Neural cell (in vitro differentiated cells): Measurements from ENCODE around the gene SLC1A3. TPM values are rescaled to one million over a fixed set of nuclear protein-coding genes. Genes with fewer than 3 reads are reported as not detected.

Experiments
- H2AFZ ChIP-seq: fragments of 200-600, 300-800 bp; sonication (generic), shearing (Covaris generic); 2 replicates; pipeline ENCODE4 v1.6.0; 2014; ENCODE audit warnings: low read depth, mild to moderate bottlenecking, antibody characterized with exemption, low read length, moderate library complexity
- H3F3A ChIP-seq: fragments of 200-600 bp; shearing (Covaris generic); 2 replicates; pipeline ENCODE4 v1.6.1; 2016; ENCODE audit warnings: mild to moderate bottlenecking, moderate library complexity, mixed read lengths, antibody characterized with exemption, low read length; ENCODE audit not compliant: insufficient read depth, poor library complexity, severe bottlenecking
- H3K27ac ChIP-seq: fragments of 200-600, 300-800 bp; sonication (generic), shearing (Covaris generic); 2 replicates; pipeline ENCODE4 v1.5.1; 2014; ENCODE audit warnings: mild to moderate bottlenecking, low read length, moderate library complexity
- H3K27me3 ChIP-seq: fragments of 300-800, 200-600 bp; sonication (generic), shearing (Covaris generic); 2 replicates; pipeline ENCODE4 v1.6.0; 2014; ENCODE audit warnings: mild to moderate bottlenecking, low read depth, low read length, moderate library complexity; ENCODE audit not compliant: insufficient read depth
- H3K36me3 ChIP-seq: fragments of 300-800, 200-600 bp; sonication (generic), shearing (Covaris generic); 2 replicates; pipeline ENCODE4 v1.5.1; 2014; ENCODE audit warnings: mild to moderate bottlenecking, antibody characterized with exemption, low read length, moderate library complexity; ENCODE audit not compliant: insufficient read depth
- H3K4me2 ChIP-seq: fragments of 300-800, 200-600 bp; sonication (generic), shearing (Covaris generic); 2 replicates; pipeline ENCODE4 v1.6.0; 2014; ENCODE audit warnings: mild to moderate bottlenecking, low read length
- H3K4me3 ChIP-seq: fragments of 300-800, 200-600 bp; sonication (generic), shearing (Covaris generic); 2 replicates; pipeline ENCODE4 v1.5.1; 2014; ENCODE audit warnings: mild to moderate bottlenecking, low read length, moderate library complexity
- H3K79me2 ChIP-seq: fragments of 200-600 bp; shearing (Covaris generic); replicated peaks from 2 replicates; pipeline ENCODE4 v1.6.0; 2014; ENCODE audit warnings: mild to moderate bottlenecking, low read length, moderate library complexity; ENCODE audit not compliant: insufficient read depth
- H3K9ac ChIP-seq: fragments of 300-800, 200-600 bp; sonication (generic), shearing (Covaris generic); 2 replicates; pipeline ENCODE4 v1.6.1; 2016; ENCODE audit warnings: mild to moderate bottlenecking, low read length, mixed read lengths
- H3K9me2 ChIP-seq: fragments of 200-600 bp; shearing (Covaris generic); 2 replicates; pipeline ENCODE4 v1.6.1; 2016; ENCODE audit warnings: mild to moderate bottlenecking, low read length, mixed read lengths; ENCODE audit not compliant: insufficient read depth
- H3K9me3 ChIP-seq: fragments of 200-600, 300-800 bp; sonication (generic), shearing (Covaris generic); 2 replicates; pipeline ENCODE4 v1.6.1; 2016; ENCODE audit warnings: mild to moderate bottlenecking, mixed run types, low read length, moderate library complexity, mixed read lengths
- H4K20me1 ChIP-seq: fragments of 200-600 bp; shearing (Covaris generic); 2 replicates; pipeline ENCODE4 v1.6.1; 2016; ENCODE audit warnings: mild to moderate bottlenecking, mixed run types; ENCODE audit not compliant: insufficient read depth
- CTCF ChIP-seq: fragments of 450-650 bp; IDR thresholded peaks from 2 replicates; pipeline ENCODE4 v1.5.1; 2014; ENCODE audit warnings: antibody characterized with exemption, mild to moderate bottlenecking, moderate library complexity; ENCODE audit not compliant: poor library complexity, severe bottlenecking
- EP300 ChIP-seq: fragments of 450-650 bp; conservative IDR thresholded peaks from 2 replicates; pipeline ENCODE4 v1.6.1; 2014; ENCODE audit warnings: antibody characterized with exemption, mild to moderate bottlenecking, moderate library complexity; ENCODE audit not compliant: poor library complexity, severe bottlenecking
- EZH2 ChIP-seq: fragments of 200-600, 300-800 bp; shearing (Covaris generic), sonication (generic); IDR thresholded peaks from 2 replicates; pipeline ENCODE4 v1.6.1; 2014; ENCODE audit warnings: antibody characterized with exemption, low read length, borderline replicate concordance, mild to moderate bottlenecking; ENCODE audit not compliant: insufficient read depth, poor library complexity, severe bottlenecking
- MXI1 ChIP-seq: fragments of 450-650 bp; conservative IDR thresholded peaks from 2 replicates; pipeline ENCODE4 v1.6.1; 2014; ENCODE audit warnings: antibody characterized with exemption, mild to moderate bottlenecking; ENCODE audit not compliant: poor library complexity, severe bottlenecking
- POLR2AphosphoS5 ChIP-seq: IDR thresholded peaks from 2 replicates; pipeline ENCODE4 v1.6.1; 2012
- RAD21 ChIP-seq: fragments of 450-650 bp; conservative IDR thresholded peaks from 2 replicates; pipeline ENCODE4 v1.6.1; 2014; ENCODE audit warnings: antibody characterized with exemption, mild to moderate bottlenecking, moderate library complexity
- REST ChIP-seq: IDR thresholded peaks from 2 replicates; pipeline ENCODE4 v1.6.1; 2012; ENCODE audit warnings: borderline replicate concordance
- SMC3 ChIP-seq: fragments of 450-650 bp; conservative IDR thresholded peaks from 2 replicates; pipeline ENCODE4 v1.6.1; 2014; ENCODE audit warnings: antibody characterized with exemption, mild to moderate bottlenecking, moderate library complexity; ENCODE audit not compliant: poor library complexity
- TAF1 ChIP-seq: IDR thresholded peaks from 2 replicates; pipeline ENCODE4 v1.6.1; 2012; ENCODE audit warnings: low read depth
- polyA plus RNA-seq: library from polyadenylated mRNA; depleted of rRNA; stranded (reverse); fragments of >200 nt; gene quantifications from 2 replicates; pipeline ENCODE4 v1.2.3, GENCODE V29; 2014

The SLC1A3 gene
- polyA plus RNA-seq, 1 donor from 2014 or later, result 1.9 TPM

DNA sequence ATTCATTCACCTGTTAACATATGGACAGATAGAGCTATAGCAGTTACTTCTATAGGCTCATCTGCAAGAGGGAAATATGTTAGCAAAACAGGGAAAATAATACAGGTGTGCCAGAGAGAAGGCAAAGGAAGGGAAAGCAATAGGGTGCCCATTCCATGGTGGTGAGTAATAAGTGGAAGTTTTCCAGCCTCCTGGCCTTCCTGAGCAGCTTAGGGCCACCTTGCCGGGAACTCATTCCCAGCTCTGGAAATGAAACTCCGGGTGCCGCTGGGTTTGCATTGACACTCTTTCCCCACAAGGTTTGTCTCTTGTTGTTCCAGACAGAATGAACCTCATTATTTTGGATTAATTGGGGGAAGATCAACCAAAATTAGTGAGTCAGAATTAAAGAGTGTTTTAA lies 58.4 kb downstream of the SLC1A3 start:
- H3K27ac ChIP-seq, result no peak overlapping the region
- H3K4me3 ChIP-seq, result no peak overlapping the region
- no peak for TF ChIP-seq SMC3
- TF ChIP-seq MXI1, result no peak
- TF ChIP-seq CTCF, result no peak
- TF ChIP-seq EP300, result no peak
- no peak for TF ChIP-seq REST
- TF ChIP-seq RAD21, result no peak
- no peak for TF ChIP-seq EZH2
- no peaks in the 10 kb centered on the region for H3K9me3 ChIP-seq
- no peak overlapping the region for H3K4me2 ChIP-seq
- no peaks in the 10 kb centered on the region for H3K36me3 ChIP-seq
- H3K9me2 ChIP-seq, result no peaks in the 10 kb centered on the region
- H3K9ac ChIP-seq, result no peak overlapping the region
- H3F3A ChIP-seq, result no peaks in the 10 kb centered on the region
- H3K79me2 ChIP-seq, result no peaks in the 10 kb centered on the region
- no peaks in the 10 kb centered on the region for H3K27me3 ChIP-seq
- H2AFZ ChIP-seq, result no peak overlapping the region
- no peaks in the 10 kb centered on the region for H4K20me1 ChIP-seq

DNA sequence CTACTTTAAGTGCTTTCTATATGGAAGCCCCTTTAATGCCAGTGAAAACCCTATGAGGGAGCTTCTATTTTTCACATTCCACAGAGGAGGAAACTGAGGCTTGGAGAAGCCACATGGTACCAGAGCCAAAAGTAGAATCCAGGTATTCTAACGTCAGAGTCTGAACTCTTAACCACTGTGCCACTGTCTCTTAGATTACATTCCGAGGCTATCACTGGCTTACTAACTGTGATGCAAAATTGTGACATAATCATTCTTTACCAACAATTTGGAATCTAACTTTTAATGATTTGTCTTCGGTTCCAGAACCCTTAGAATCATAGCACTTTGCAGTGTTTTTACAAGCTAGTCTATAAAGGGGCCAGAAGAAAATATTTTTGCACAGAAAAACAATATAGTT lies 59.2 kb downstream of the SLC1A3 start:
- no peaks in the 10 kb centered on the region for H3K9me2 ChIP-seq
- TF ChIP-seq EZH2 (no peak), RAD21 (no peak), MXI1 (no peak), REST (no peak), POLR2AphosphoS5 (no peak), EP300 (no peak), TAF1 (no peak), CTCF (no peak), SMC3 (no peak)
- no peaks in the 10 kb centered on the region for H3K9me3 ChIP-seq
- H4K20me1 ChIP-seq, result no peaks in the 10 kb centered on the region
- H3F3A ChIP-seq, result no peaks in the 10 kb centered on the region
- H2AFZ ChIP-seq, result no peak overlapping the region
- no peak overlapping the region for H3K27ac ChIP-seq
- no peaks in the 10 kb centered on the region for H3K79me2 ChIP-seq
- H3K4me3 ChIP-seq, result no peak overlapping the region
- no peaks in the 10 kb centered on the region for H3K27me3 ChIP-seq
- H3K9ac ChIP-seq, result no peak overlapping the region
- no peaks in the 10 kb centered on the region for H3K36me3 ChIP-seq
- no peak overlapping the region for H3K4me2 ChIP-seq
